Hepatocyte (in vitro differentiated cells): Measurements from ENCODE around the gene PDK2.

Experiments used
- EZH2 ChIP-seq: fragments of 200-600 bp; sonication (generic); IDR thresholded peaks from 2 replicates; pipeline ENCODE4 v1.6.1; 2016; ENCODE audit warnings: antibody characterized with exemption, mild to moderate bottlenecking, borderline replicate concordance
- EZH2phosphoT487 ChIP-seq: fragments of 200-600 bp; sonication (generic); IDR thresholded peaks from one replicate; pipeline ENCODE4 v1.6.1; 2018; ENCODE audit warnings: antibody characterized with exemption, mild to moderate bottlenecking, low read depth, moderate library complexity; ENCODE audit not compliant: unreplicated experiment, severe bottlenecking
- TF ChIP-seq, protein P1 (sequence below): fragments of 200-600 bp; sonication (generic); IDR thresholded peaks from 2 replicates; pipeline ENCODE4 v1.5.1; 2016; ENCODE audit warnings: antibody characterized with exemption, mild to moderate bottlenecking; ENCODE audit not compliant: poor library complexity

DNA sequence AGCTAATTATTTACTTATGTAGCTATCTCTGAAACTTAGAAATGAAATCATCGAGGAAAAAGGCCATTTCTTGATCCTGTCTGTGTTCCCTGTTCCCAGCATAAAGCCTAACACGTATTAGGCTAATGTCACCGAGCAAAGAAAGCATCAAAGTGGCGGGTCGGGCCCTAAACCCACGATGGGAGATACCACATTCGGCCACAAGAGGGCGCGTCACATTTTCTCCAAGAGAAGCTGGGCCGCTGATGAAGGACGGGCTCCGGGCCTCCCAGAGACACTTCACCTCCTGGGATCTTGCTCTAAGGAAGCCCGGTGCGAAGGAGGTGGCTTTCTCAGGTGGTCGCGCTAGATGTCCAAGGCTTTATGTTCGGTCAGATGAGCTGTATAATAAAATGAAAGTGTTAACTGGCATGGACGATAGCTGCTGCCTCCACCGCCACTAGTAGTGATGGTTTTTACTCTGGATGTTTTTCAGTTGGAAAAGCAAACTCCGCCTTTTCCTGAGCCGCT is 853 bp upstream of the PDK2 start:
- TF ChIP-seq, protein P1, sequence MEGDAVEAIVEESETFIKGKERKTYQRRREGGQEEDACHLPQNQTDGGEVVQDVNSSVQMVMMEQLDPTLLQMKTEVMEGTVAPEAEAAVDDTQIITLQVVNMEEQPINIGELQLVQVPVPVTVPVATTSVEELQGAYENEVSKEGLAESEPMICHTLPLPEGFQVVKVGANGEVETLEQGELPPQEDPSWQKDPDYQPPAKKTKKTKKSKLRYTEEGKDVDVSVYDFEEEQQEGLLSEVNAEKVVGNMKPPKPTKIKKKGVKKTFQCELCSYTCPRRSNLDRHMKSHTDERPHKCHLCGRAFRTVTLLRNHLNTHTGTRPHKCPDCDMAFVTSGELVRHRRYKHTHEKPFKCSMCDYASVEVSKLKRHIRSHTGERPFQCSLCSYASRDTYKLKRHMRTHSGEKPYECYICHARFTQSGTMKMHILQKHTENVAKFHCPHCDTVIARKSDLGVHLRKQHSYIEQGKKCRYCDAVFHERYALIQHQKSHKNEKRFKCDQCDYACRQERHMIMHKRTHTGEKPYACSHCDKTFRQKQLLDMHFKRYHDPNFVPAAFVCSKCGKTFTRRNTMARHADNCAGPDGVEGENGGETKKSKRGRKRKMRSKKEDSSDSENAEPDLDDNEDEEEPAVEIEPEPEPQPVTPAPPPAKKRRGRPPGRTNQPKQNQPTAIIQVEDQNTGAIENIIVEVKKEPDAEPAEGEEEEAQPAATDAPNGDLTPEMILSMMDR, result peak; percentile 73
- TF ChIP-seq EZH2phosphoT487 (no peak), EZH2 (no peak)
